Measurements from ENCODE around the gene BTRC. TPM values are rescaled to one million over a fixed set of nuclear protein-coding genes. Genes with fewer than 3 reads are reported as not detected.
"Not testable (repeated sequence)": the region's sequence is repeated elsewhere in the genome, so short reads cannot be mapped to it uniquely, and the experiment has no call there.

BTRC gene
- total RNA-seq, 3 donors from 2014 or later, result 12.4 to 19.5 (median 16.0) TPM

GRCh38 chr10:101337836-101338235 lies 16.1 kb upstream of the BTRC start:
- intact Hi-C loops (cut with DNase I, micrococcal nuclease), result no loop called here
- H3K4me3 ChIP-seq, result no peak overlapping the region
- no peak for DNase-seq
- H3K4me1 ChIP-seq (ENCODE audit: low read depth), result no peaks in the 10 kb centered on the region
- H3K36me3 ChIP-seq (ENCODE audit: low read depth), result no peaks in the 10 kb centered on the region
- no peaks in the 10 kb centered on the region for H3K9me3 ChIP-seq
- ATAC-seq, result no peak
- no peak for TF ChIP-seq CTCF (IDR thresholded peaks at IDR 0.05)

- no peaks in the 10 kb centered on the region for H3K4me1 ChIP-seq (ENCODE audit: low read depth)
- H3K9me3 ChIP-seq, result no peaks in the 10 kb centered on the region
- DNase-seq (no peak), ATAC-seq (no peak)
- H3K36me3 ChIP-seq (ENCODE audit: low read depth), result no peaks in the 10 kb centered on the region
- intact Hi-C loops (cut with DNase I, micrococcal nuclease), result no loop called here
- H3K4me3 ChIP-seq, result no peak overlapping the region
- no peak for TF ChIP-seq CTCF (IDR thresholded peaks at IDR 0.05)
Measured at GRCh38 chr10:101341438-101341837, 12.5 kb upstream of the BTRC start.

GRCh38 chr10:101346177-101346576 lies 7.8 kb upstream of the BTRC start:
- ATAC-seq, result no peak
- H3K9me3 ChIP-seq, result no peaks in the 10 kb centered on the region
- H3K4me3 ChIP-seq, result no peak overlapping the region
- no peak for TF ChIP-seq CTCF (IDR thresholded peaks at IDR 0.05)
- intact Hi-C loops (cut with DNase I, micrococcal nuclease), result no loop called here
- H3K36me3 ChIP-seq (ENCODE audit: low read depth), result no peaks in the 10 kb centered on the region
- no peak for DNase-seq
- H3K4me1 ChIP-seq (ENCODE audit: low read depth), result no peaks in the 10 kb centered on the region

- H3K9me3 ChIP-seq, result no peaks in the 10 kb centered on the region
- no peaks in the 10 kb centered on the region for H3K36me3 ChIP-seq (ENCODE audit: low read depth)
- H3K4me3 ChIP-seq, result no peak overlapping the region
- H3K4me1 ChIP-seq (ENCODE audit: low read depth), result no peaks in the 10 kb centered on the region
- TF ChIP-seq CTCF (IDR thresholded peaks at IDR 0.05), result no peak
- ATAC-seq (no peak), DNase-seq (no peak)
- intact Hi-C loops (cut with DNase I, micrococcal nuclease), result no loop called here
Measured at GRCh38 chr10:101351017-101351416, 2.9 kb upstream of the BTRC start.

GRCh38 chr10:101351477-101351876 lies 2.5 kb upstream of the BTRC start:
- Histone ChIP-seq H3K9me3 (no peaks in the 10 kb centered on the region), H3K4me1 (ENCODE audit: low read depth) (no peaks in the 10 kb centered on the region), H3K36me3 (ENCODE audit: low read depth) (no peaks in the 10 kb centered on the region), H3K4me3 (no peak overlapping the region)
- DNase-seq, result no peak
- TF ChIP-seq CTCF (IDR thresholded peaks at IDR 0.05), result no peak
- ATAC-seq, result no peak
- intact Hi-C loops (cut with DNase I, micrococcal nuclease), result no loop called here

GRCh38 chr10:101352857-101353256 lies 1.1 kb upstream of the BTRC start:
- H3K4me1 ChIP-seq (ENCODE audit: low read depth); ATAC-seq; H3K9me3 ChIP-seq; H3K4me3 ChIP-seq; intact Hi-C loops (cut with DNase I, micrococcal nuclease); H3K36me3 ChIP-seq (ENCODE audit: low read depth): not testable (repeated sequence)
- peak in 1 of 3 donors; percentile 8 for DNase-seq
